Uterus (tissue), 2 donors: ENCODE measurements around the gene BANF2.

Source experiments
- POLR2A ChIP-seq, 2 donors: fragments of 450-650 bp; IDR thresholded peaks; one replicate each; pipeline ENCODE4 v1.6.1; 2016; ENCODE audit warnings: antibody characterized with exemption in 2 of 2, mild to moderate bottlenecking in 1 of 2, moderate library complexity in 1 of 2
- TF ChIP-seq, protein P1 (sequence below), 4 experiments: fragments of 200-600 bp in 2 of 4; fragments of 450-650 bp in 2 of 4; sonication (generic) in 2 of 4; IDR thresholded peaks; one replicate each; pipeline ENCODE4 v1.5.1; 2016 to 2019; ENCODE audit warnings: antibody characterized with exemption in 4 of 4, mild to moderate bottlenecking in 2 of 4, moderate library complexity in 1 of 4

- TF ChIP-seq POLR2A (IDR thresholded peaks at IDR 0.05) = no peak
- TF ChIP-seq, protein P1, sequence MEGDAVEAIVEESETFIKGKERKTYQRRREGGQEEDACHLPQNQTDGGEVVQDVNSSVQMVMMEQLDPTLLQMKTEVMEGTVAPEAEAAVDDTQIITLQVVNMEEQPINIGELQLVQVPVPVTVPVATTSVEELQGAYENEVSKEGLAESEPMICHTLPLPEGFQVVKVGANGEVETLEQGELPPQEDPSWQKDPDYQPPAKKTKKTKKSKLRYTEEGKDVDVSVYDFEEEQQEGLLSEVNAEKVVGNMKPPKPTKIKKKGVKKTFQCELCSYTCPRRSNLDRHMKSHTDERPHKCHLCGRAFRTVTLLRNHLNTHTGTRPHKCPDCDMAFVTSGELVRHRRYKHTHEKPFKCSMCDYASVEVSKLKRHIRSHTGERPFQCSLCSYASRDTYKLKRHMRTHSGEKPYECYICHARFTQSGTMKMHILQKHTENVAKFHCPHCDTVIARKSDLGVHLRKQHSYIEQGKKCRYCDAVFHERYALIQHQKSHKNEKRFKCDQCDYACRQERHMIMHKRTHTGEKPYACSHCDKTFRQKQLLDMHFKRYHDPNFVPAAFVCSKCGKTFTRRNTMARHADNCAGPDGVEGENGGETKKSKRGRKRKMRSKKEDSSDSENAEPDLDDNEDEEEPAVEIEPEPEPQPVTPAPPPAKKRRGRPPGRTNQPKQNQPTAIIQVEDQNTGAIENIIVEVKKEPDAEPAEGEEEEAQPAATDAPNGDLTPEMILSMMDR (IDR thresholded peaks at IDR 0.05) = no peak
Observed at GRCh38 chr20:17756529-17756928, 56.8 kb downstream of the BANF2 start.
